ENCODE measurements around the gene TAB2. TPM values are rescaled to one million over a fixed set of nuclear protein-coding genes. Genes with fewer than 3 reads are reported as not detected.

Gene TAB2
- total and polyA plus RNA-seq, 2 of the 8 experiments (the other 6 are each of a cell fraction or from before 2014, with no cell fraction given): 40.4 to 63.0 TPM

GRCh38 chr6:149387779-149388512 lies 70.4 kb downstream of the TAB2 start:
- WGBS, 2 experiments (ENCODE audit: extremely low coverage in 1 of 2, insufficient coverage in 1 of 2, insufficient read length in 1 of 2, insufficient replicate concordance in 2 of 2, low coverage in 1 of 2, low lambda C conversion rate in 2 of 2, missing lambda C conversion rate in 1 of 2): 94% methylated on average over 1 of the region's 1 CpG; no CpG with 5 or more reads in 1 of the 2 experiments
- Histone ChIP-seq H3K4me1 (replicated peaks in 1 of 4; ENCODE audit: control insufficient read depth in 3 of 4, insufficient read depth in 4 of 4, low read length in 3 of 4) (no peaks in the 10 kb centered on the region), H3K27ac (ENCODE audit: low read depth, low read length) (no peak overlapping the region), H3K4me3 (ENCODE audit: extremely low read depth in 1 of 4, insufficient read depth in 2 of 4, low read depth in 3 of 4, low read length in 4 of 4) (no peak overlapping the region), H4K5ac (ENCODE audit: insufficient read length, low read depth, low read length) (no peak overlapping the region), H3K79me2 (ENCODE audit: control insufficient read depth in 1 of 2, insufficient read depth in 2 of 2, low read length in 2 of 2) (peaks cover 0 to 21% of the 10 kb centered on the region in 2 experiments; a peak in 2 of 4 replicates), H4K20me1 (replicated peaks in 1 of 2; ENCODE audit: control insufficient read depth in 1 of 2, insufficient read depth in 2 of 2, low read length in 2 of 2) (no peaks in the 10 kb centered on the region), H2AFZ (ENCODE audit: low read length) (no peak overlapping the region), H3K27me3 (replicated peaks in 1 of 4; ENCODE audit: control insufficient read depth in 3 of 4, extremely low read depth in 1 of 4, insufficient read depth in 3 of 4, low read length in 3 of 4) (no peaks in the 10 kb centered on the region), H2BK12ac (ENCODE audit: low read depth, low read length) (no peak overlapping the region), H3K14ac (ENCODE audit: insufficient read length) (no peak overlapping the region), H3K23ac (ENCODE audit: insufficient read length) (no peak overlapping the region), H2BK20ac (ENCODE audit: low read length) (no peak overlapping the region), H3K9ac (replicated peaks in 1 of 4; ENCODE audit: extremely low read depth in 1 of 4, low read depth in 3 of 4, low read length in 3 of 4) (no peak overlapping the region), H3K36me3 (ENCODE audit: control insufficient read depth in 2 of 4, insufficient read depth in 4 of 4, low read length in 3 of 4) (peaks cover 0 to 5% (median 0%) of the 10 kb centered on the region in 4 experiments; a peak in 1 of 8 replicates), H3K79me1 (ENCODE audit: low read depth, low read length) (no peaks in the 10 kb centered on the region; the same call in 1 of the 2 replicates), H2BK15ac (ENCODE audit: low read length) (no peak overlapping the region), H3K4ac (replicated peaks; ENCODE audit: insufficient read length, low read depth, low read length) (no peak overlapping the region), H3K56ac (replicated peaks; ENCODE audit: insufficient read length, low read depth, low read length) (no peak overlapping the region), H3K23me2 (ENCODE audit: low read depth, low read length) (no peaks in the 10 kb centered on the region), H4K8ac (ENCODE audit: extremely low read depth, insufficient read depth, low read length) (no peak overlapping the region), H4K91ac (replicated peaks; ENCODE audit: insufficient read length, low read length) (no peak overlapping the region), H2BK120ac (replicated peaks; ENCODE audit: low read depth, low read length) (no peak overlapping the region), H3K18ac (ENCODE audit: extremely low read depth, low read length) (no peak overlapping the region), H3K9me3 (ENCODE audit: insufficient read depth in 2 of 2, low read depth in 1 of 2, low read length in 1 of 2) (no peaks in the 10 kb centered on the region), H2AK5ac (ENCODE audit: low read depth, low read length) (no peak overlapping the region), H2BK5ac (ENCODE audit: low read depth, low read length) (no peak overlapping the region), H3K4me2 (ENCODE audit: insufficient read depth in 1 of 2, low read depth in 2 of 2, low read length in 2 of 2) (no peak overlapping the region)
- ChIA-PET CTCF (ENCODE audit: partially characterized antibody) (no interaction called here), POLR2A (ENCODE audit: partially characterized antibody) (no interaction called here)
- DNase-seq (ENCODE audit: low read depth in 1 of 2, low spot score in 2 of 2) (no peak), FAIRE-seq (no peak)
- TF ChIP-seq E2F6 (IDR thresholded peaks at IDR 0.05): no peak
- no peak for TF ChIP-seq PHF8 (conservative IDR thresholded peaks at IDR 0.05; ENCODE audit: low read depth, low read length)
- no peak for TF ChIP-seq TBP (IDR thresholded peaks at IDR 0.05; ENCODE audit: low read depth, low read length)
- TF ChIP-seq SRF (IDR thresholded peaks at IDR 0.05; ENCODE audit: low read depth, low read length): no peak
- TF ChIP-seq EP300 (IDR thresholded peaks at IDR 0.05; ENCODE audit: borderline replicate concordance in 1 of 2, low read depth in 2 of 2, low read length in 2 of 2): no peak
- no peak for TF ChIP-seq EGR1 (IDR thresholded peaks at IDR 0.05; ENCODE audit: borderline replicate concordance, low read depth, low read length)
- TF ChIP-seq ATF2 (IDR thresholded peaks at IDR 0.05; ENCODE audit: low read length): no peak
- no peak for TF ChIP-seq CBX8 (IDR thresholded peaks at IDR 0.05; ENCODE audit: borderline replicate concordance, low read depth, low read length)
- no peak for TF ChIP-seq NRF1 (IDR thresholded peaks at IDR 0.05; ENCODE audit: low read depth, low read length)
- TF ChIP-seq BRCA1 (IDR thresholded peaks at IDR 0.05; ENCODE audit: low read depth, low read length): no peak
